ENCODE data around the gene PTCH2. TPM values are rescaled to one million over a fixed set of nuclear protein-coding genes. Genes with fewer than 3 reads are reported as not detected.
"Not testable (repeated sequence)": the region's sequence is repeated elsewhere in the genome, so short reads cannot be mapped to it uniquely, and the experiment has no call there.

Gene PTCH2
- total RNA-seq, 1 donor from 2014 or later: under 0.01 TPM

GRCh38 chr1:44839576-44839975, 3.5 kb downstream of the PTCH2 start:
- DNase-seq (ENCODE audit: low read depth in 2 of 2): no peak

GRCh38 chr1:44838294-44838693, 4.8 kb downstream of the PTCH2 start:
- not testable (repeated sequence) for DNase-seq (ENCODE audit: low read depth in 2 of 2)

DNA sequence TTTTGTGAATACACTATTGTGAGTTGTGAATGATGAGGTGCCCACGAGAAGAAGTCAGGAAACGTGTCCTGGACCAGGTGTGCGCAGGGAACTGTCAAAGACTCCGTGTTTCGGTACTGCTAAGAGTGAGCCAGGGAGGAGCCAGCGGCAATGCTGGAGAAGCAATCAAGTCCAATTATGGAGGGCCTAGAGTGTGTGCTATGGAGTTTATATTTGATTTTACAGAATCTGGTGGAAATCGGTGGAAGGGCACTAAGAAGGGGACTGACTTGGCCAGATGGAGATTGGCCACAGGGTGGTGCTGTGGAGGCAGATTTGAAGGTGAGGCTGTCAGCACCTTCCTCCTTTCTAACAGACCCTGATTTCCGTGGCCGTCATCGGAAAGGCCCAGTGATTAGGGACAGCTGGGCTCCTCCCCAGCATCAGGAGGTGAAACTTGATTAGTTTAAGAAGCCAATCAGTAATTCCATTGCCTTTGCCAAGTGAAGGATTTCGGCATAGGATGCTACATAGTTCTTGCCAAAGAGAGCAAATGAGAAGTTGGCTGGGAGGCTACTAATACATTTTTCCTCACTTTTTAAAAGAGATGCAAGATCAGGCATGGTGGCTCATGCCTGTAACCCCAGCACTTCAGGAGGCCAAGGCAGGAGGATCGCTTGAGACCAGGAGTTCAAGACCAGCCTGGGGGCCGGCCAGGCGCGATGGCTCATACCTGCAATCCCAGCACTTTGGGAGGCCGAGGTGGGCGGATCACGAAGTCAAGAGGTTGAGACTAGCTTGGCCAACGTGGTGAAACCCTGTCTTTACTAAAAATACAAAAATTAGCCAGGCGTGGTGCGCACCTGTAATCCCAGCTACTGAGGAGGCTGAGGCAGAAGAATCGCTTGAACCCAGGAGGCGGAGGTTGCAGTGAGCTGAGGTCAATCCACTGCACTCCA, 7.0 kb downstream of the PTCH2 start:
- DNase-seq (ENCODE audit: low read depth in 2 of 2): peak; percentile 87 to 89

- no peak for DNase-seq (ENCODE audit: low read depth in 2 of 2)
These were observed 8.7 kb downstream of the PTCH2 start for GRCh38 chr1:44834328-44834727.

GRCh38 chr1:44832056-44832705, 10.9 kb downstream of the PTCH2 start:
- no peak for DNase-seq (ENCODE audit: low read depth in 2 of 2)

- no peak for DNase-seq (ENCODE audit: low read depth in 2 of 2)
These were observed 11.5 kb downstream of the PTCH2 start for GRCh38 chr1:44831516-44831915.

- DNase-seq (ENCODE audit: low read depth in 2 of 2): no peak
These were observed 12.2 kb downstream of the PTCH2 start for GRCh38 chr1:44830900-44831304.

GRCh38 chr1:44829506-44830384, 13.3 kb downstream of the PTCH2 start:
- DNase-seq (ENCODE audit: low read depth in 2 of 2): no peak

DNA sequence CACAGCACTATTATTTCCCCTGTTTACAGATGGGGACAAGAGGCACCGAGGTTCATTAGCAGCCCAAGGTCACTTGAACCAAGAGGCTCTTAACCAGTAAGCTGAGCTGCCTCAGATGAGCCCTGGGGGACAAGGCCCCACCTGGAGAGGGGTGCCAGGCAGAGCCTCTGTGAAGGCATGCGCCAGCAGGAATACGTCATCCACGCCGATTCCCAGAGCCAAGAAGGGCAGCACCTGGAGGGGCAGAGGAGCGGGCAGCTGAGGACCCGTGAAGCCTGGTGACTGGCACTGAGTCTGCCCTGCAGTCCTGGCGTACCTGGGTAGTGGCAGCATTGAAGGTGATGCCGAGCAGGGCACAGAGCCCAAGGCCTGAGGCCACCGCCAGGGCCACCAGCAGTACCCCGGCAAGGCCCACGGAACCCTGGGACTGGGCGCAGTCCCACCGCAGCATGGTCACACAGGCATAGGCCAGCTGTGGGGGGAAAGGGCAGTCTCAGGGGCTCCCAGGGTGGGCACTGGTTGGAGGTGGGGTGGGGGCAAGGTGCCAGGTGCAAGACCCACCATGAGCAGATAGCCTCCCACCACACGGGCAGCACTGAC, 14.1 kb downstream of the PTCH2 start:
- no peak for DNase-seq (ENCODE audit: low read depth in 2 of 2)

- no peak for DNase-seq (ENCODE audit: low read depth in 2 of 2)
These were observed 14.9 kb downstream of the PTCH2 start for GRCh38 chr1:44828003-44828651.

DNA sequence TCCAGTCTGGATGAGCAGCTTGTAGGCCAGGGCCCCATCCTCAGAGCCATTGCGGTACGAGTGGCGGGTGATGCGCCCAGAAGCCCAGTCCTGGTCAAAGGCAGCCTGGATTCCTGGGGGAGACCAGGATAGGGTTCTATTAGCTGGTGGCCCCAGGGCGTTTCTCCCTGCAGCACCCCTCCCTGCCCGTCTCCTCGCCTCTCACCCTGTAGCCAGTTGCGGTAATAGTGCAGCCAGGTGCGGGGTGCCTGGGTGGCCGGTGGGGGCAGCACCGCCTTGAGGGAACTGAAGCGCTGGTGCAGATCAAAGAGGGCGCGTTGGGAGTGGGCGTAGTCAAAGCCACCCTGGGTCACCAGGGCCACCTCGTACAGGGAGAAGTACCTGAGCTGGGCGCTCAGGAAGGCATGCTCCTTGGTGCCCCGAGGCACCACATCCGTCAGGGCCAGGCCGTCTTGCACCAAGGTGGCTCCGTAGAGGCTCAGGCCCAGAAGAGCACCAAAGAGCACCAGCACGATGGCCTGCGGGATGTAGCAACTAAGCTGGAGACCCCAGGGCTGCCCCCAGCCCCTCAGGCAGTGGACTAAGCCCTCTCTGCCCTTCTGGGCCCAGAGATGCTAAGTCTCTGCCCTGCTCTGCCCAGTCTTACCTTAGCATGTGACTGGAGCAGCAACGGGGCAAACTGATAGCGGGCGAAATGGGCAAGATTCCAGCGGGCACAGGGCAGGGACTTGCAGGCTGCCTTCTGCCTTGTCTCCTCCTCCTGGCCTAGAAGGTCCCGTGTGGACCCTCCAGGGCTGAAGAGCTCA, 15.7 kb downstream of the PTCH2 start:
- DNase-seq (ENCODE audit: low read depth in 2 of 2): no peak

DNA sequence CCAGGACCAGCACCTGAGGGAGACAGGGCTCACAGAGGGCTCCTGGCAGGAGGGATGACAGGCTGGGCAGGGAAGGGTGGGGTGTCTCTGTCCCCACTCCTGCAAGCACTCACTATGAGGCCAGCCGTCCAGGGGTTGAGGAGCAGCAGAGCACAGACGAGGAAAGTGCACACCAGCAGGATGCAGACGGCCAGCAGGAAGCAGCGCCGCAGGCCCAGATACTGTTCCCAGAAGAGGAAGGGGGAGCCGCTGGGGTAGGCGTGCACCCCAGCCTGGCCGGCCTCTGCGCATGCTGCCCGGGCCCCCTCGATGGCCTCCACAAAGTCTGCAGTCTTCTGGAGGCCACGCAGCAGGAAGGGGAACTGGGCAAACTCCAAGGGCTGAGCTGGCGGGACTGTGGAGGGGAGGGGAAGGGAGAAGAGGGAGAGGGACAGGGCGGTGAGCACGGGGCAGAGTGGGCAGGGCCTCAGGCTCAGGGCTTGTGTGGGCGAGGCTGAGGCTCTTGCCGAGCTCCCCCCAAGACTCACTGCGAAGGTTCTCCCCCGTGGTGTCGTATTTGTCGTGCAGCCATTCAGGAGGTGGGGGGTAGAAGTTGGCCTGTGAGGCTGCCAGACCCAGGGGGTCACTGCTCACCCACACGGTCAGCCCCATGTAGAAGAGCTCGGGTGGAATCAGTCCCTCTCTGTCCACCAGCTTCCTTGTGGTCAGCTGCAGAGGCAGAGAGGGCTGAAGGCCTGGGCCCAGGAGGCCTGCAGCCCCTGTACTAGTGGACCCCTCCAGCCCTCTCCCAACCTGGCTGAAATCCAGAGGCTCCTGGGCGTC, 16.5 kb downstream of the PTCH2 start:
- no peak for DNase-seq (ENCODE audit: low read depth in 2 of 2)

GRCh38 chr1:44824392-44824791, 18.7 kb downstream of the PTCH2 start:
- not testable (repeated sequence) for DNase-seq (ENCODE audit: low read depth in 2 of 2)

DNA sequence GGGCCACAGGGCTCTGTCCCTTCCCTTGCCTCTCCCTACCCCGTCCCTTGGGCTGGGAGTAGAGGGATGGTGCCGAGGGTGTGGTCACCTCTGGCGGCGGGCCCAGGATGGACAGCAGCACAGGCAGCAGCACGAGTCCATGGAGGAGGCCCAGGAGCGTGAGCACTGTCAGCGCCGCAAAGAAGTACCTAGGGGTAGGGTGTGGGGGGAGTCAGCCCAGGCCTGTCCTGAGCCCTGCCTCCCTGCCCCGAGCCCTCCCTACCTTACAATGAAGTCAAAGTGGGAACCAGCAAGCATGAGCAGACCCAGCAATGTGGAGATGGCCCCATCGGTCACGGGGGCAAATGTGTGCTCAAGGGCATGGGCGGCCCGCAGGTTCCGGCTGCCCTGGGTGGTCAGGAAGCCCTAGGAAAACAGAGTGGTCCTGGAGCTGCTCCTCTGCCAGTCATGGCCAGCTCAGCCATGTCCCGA, 20.0 kb downstream of the PTCH2 start:
- DNase-seq (ENCODE audit: low read depth in 2 of 2): no peak

GRCh38 chr1:44822131-44822701, 20.8 kb downstream of the PTCH2 start:
- DNase-seq (ENCODE audit: low read depth in 2 of 2): no peak

DNA sequence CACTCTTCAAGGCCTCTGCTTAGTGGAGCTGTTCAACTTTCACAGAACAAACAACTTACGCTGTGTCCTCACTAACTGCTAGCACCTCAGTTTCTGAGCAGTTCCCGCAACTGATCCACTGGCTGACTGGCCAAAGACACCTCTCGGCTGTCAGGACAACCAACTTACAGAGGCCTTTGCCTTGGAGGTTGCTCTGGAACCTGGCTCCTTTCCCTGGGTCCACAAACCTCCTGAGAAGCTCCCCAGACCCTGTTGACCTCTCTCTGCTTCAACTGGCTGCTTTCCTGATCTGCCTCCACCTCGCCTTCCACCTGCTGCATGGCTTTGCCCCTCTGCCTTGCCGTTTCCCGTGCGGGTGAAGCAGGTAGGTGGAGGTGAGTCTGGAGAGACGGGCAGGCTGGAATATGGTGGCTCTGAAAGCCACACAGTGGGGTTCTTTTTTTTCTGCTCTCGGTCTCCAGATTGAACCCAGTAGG, 21.8 kb downstream of the PTCH2 start:
- DNase-seq (ENCODE audit: low read depth in 2 of 2): no peak

DNA sequence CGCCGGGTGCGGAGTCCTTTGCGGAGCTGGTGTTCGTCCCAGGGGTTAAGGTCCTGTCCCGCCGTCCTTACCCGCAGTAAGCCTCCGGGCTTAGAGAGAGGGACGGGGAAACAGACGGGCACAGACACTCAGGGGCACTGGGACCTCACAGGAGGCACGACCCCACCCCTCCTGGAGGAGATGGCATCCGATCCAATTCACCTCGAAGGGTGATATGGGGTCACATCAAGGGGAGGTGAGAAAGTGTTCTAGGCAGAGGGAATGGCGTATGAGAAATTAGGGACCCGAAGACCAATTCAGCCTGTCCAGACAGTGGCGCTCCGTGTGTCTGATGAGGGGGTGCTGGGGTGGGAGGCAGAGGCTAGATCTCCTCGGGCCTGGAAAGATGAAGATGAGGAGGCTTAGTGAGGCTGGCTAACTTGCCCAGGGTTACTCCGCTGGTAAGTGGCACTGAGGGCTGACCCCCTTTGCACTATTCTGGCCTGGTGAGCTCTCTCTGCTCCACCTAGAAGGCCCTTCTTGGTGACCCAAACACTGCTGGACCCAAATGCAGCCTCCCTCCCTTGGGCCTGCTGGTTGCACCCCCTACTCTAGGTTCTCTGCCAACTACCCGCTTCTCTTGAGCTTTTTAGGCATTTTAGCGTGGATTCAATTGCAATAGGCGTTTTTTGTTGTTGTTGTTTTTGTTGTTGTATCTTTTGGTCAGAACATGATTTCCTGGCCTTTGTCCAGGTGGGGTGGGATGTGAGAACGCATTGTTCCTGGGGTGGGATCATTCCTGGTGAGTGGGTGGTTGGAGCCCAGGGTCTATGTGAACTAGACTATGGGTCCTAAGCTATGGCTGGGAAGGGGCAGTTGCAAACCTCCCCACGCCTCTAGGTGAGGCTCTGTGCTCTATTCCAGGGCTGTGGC, 22.5 kb downstream of the PTCH2 start:
- no peak for DNase-seq (ENCODE audit: low read depth in 2 of 2)
